LHCN-M2 (cell line): ENCODE data around the gene ABL2. TPM values are rescaled to one million over a fixed set of nuclear protein-coding genes. Genes with fewer than 3 reads are reported as not detected.

Source experiments
- DNase-seq: peaks from one replicate; pipeline ENCODE4 v3.0.0-alpha.2; 2012; ENCODE audit warnings: low read depth
- total RNA-seq: library from RNA; depleted of rRNA; stranded (reverse); fragments of >200 nt; gene quantifications from 2 replicates; pipeline ENCODE4 v1.2.3, GENCODE V29; 2014

The ABL2 gene
- total RNA-seq, 1 experiment from 2014 or later: 61.8 TPM

- DNase-seq: no peak
Observed at GRCh38 chr1:179094818-179095217, 134.7 kb downstream of the ABL2 start.

DNA sequence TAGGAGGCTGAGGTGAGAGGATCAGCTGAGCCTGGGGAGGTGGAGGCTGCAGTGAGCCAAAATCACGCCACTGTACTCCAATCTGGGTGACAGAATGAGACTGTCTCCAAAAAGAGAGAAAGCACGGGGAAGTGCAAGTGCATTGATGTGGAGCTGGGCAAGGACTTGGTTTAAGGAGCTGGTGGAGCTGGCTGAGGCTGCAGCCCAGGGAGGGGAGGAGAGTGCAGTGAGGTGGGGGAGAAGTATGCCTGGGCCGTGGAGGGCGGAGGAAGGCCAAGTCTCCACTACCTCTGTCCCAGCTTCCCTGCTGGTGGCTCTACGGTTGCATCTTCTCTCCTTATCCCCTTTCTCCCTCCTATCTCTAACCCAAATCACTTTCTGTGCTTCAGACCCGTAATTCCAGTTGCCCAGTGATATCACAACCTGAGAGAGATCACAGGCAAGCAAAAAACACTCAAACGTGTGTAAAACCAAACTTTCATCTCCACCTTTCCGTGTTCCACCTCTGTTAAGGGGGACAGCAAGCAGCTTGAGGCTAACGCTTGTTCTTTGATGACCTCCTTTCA, 136.5 kb downstream of the ABL2 start:
- no peak for DNase-seq

- DNase-seq: peak; percentile 73
Observed at GRCh38 chr1:179091691-179092165, 137.7 kb downstream of the ABL2 start.

- no peak for DNase-seq
Observed at GRCh38 chr1:179090923-179091322, 138.6 kb downstream of the ABL2 start.

- DNase-seq: no peak
Observed at GRCh38 chr1:179090522-179090921, 139.0 kb downstream of the ABL2 start.

- no peak for DNase-seq
Observed at GRCh38 chr1:179089827-179090482, 139.5 kb downstream of the ABL2 start.

DNA sequence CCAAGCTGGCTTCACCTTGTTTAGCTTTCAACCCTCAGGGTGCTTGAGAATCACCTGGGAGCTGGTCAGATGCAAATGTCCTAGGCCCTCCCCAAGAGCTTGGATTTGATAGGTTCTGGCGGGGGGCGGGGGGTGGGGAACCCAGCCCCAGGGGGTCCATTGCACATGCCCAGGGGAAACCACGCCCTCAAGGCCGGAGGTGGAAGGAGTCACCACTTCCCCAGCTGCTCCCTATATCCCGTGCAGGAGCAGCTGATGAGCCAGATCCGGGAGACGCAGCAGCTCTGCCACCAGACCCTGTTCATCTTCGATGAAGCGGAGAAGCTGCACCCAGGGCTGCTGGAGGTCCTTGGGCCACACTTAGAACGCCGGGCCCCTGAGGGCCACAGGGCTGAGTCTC, 141.8 kb downstream of the ABL2 start:
- DNase-seq: peak; percentile 62

DNA sequence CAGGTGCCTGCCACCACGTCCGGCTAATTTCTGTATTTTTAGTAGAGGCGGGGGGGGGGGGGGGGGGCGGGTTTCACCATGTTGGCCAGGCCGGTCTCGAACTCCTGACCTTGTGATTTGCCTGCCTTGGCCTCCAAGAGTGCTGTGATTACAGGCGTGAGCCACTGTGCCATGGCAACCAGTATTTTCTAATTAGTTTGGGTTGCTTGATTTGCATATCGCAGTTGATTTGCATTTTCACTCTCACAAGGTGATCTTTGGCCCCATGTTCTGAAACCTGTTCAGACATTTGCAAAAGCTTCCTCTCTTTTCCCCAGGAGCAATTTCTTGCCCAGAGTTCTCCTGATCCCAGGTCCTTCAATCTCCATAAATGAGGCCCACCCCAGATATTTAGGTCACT, 145.9 kb downstream of the ABL2 start:
- no peak for DNase-seq

DNA sequence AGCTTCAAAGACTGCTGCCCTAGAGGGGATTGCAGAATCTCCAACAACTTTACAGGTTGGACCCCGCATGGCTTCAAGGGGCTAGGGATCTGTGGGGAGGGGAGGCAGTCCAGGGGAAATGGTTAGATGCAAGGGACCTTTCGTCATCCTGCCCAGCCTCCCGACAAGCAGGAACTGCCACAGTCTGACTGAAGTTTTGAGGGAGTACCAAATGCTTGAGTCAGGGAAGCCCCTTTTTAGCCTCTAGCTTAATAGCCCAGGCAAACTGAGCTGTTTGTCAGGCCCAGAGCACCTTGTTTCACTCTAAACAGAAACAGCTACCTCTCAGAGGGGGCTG, 146.5 kb downstream of the ABL2 start:
- no peak for DNase-seq

DNA sequence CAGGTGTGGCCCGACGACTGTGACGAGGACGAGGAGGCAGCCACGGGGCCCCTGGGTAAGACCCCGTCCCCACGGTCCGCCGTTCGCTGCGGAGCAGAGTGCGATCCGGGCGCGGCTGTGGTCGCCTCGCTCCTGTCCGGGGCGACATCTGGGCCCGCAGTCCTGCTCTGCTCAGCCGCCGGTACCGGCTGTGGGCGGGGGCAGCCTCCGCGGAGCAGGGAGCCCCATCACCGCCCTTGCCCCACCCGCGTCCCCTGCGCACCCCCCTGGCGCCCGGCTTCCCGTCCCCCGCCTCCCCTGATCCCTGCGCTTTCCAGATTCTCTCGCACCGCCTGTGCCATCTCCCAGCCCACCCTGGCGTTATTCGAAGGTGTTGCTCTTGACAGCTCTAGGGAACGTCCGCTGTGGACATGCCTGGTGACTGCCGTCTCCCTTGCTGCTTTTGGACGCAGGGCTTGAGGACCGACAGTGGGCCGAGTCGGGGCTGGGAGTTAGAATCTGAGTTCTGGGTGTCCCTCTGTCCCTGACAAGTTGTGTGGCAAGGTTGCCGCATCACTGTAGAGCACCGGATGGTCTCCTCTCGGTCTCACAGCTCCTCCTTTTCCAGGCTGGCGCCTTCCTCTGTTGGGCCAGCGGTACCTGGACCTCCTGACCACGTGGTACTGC, 147.0 kb downstream of the ABL2 start:
- DNase-seq: peak; percentile 35

DNA sequence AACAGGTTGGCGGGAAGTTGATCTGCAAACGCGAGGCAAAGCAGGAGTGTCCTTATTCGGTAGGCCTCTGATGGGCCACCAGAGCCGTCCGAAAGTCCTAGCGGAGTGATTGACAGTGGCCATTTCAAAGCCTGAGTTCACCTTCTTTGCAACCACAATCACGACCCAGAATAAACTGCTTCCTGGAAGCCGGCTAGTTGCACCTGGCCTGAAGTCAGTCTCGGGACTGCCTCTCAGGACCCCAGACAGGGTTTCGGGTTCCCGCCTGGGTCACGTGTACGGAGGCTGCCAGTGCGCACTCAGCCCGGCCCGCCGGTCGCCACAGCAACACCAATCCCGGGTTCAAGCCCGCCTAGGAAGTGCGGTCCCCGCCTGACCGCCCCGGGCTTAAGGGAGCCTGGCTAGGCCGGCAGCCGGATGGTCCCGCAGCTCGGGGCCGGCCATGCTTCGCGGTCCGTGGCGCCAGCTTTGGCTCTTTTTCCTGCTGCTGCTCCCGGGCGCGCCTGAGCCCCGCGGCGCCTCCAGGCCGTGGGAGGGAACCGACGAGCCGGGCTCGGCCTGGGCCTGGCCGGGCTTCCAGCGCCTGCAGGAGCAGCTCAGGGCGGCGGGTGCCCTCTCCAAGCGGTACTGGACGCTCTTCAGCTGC, 147.7 kb downstream of the ABL2 start, which contains the start of gene TOR3A:
Gene TOR3A, plus strand, starts transcription at position 384 of the 646 bp plus-strand sequence. Its CDS starts 59 bp downstream, at position 443.
- peak; percentile 85 for DNase-seq

- DNase-seq: no peak
Observed at GRCh38 chr1:179080866-179081686, 148.4 kb downstream of the ABL2 start.

DNA sequence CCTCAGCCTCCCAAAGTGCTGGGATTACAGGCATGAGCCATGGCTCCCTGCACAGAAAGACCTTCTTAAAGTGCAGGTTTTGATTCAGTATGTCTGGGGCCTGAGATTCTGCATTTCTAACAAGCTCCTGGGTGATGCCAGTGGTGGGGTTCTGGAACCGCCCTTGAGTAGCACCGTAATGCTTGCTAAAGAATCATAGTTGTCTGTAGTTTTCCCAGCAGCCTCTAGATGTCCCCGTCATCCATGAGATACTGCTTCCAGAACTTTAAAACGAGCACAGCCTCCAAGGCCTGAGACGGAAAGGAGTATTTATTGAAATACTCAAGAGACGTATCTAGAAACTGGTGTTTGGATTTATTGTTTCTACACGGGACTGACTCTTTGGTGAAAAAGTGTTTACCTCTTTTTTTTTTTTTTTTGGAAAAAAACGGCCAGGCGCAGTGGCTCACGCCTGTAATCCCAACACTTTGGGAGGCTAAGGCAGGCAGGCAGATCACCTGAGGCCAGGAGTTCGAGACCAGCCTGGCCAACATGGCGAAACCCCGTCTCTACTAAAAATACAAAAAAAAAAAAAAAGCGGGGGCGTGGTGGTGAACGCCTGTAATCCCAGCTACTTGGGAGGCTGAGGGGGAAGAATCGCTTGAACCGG, 150.2 kb downstream of the ABL2 start:
- peak; percentile 79 for DNase-seq

GRCh38 chr1:179077396-179077795, 152.1 kb downstream of the ABL2 start:
- DNase-seq: no peak

- DNase-seq: no peak
Observed at GRCh38 chr1:179066471-179066870, 163.0 kb downstream of the ABL2 start.

GRCh38 chr1:179061360-179062282, 167.9 kb downstream of the ABL2 start:
- DNase-seq: no peak

- peak; percentile 54 for DNase-seq
Observed at GRCh38 chr1:179058487-179059483, 170.7 kb downstream of the ABL2 start.

- DNase-seq: no peak
Observed at GRCh38 chr1:179055937-179056336, 173.5 kb downstream of the ABL2 start.

DNA sequence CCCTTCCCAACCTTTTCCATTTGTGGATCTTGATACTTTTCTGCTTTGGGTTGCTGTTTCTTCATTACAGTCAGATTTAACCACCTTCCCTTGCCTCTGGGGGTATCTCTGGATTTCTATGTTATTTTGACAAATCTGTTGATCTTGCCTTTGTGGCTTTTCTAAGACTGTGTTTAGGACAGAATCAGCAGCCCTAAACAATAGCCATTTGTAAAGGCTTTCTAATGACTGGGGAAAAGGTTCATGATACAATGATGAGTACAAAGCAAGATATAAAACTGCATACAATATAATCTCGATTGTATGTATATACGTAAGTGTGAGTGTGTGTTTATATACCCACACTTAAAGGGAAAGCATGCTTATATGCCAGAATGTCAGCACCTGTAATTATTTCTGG, 176.0 kb downstream of the ABL2 start:
- no peak for DNase-seq
